ENCODE results near the gene VWDE.

The VWDE gene

GRCh38 chr7:12290761-12291160 is 112.9 kb downstream of the VWDE start:
- DNase-seq (ENCODE audit: low read depth): no peak

DNA sequence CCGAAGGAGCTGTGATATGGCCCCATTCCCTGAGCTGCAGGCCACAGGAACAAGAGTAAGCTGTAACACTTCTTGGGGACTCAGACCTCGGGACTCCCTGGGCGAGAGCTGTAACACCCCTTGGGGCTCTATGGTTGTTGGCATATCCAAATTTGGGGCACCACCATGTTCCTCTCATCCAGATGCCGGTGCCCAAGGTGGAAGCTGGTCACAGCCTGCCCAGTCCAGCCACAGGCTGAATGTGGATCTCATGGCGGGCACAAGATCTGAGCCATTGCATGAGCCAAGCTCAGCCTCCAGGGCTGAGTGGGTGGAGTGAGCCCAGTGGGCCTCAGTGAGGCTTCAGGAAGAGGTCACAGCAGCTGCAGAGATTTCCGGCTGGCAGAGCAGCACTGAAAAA is 113.7 kb downstream of the VWDE start:
- DNase-seq (ENCODE audit: low read depth): no peak

DNA sequence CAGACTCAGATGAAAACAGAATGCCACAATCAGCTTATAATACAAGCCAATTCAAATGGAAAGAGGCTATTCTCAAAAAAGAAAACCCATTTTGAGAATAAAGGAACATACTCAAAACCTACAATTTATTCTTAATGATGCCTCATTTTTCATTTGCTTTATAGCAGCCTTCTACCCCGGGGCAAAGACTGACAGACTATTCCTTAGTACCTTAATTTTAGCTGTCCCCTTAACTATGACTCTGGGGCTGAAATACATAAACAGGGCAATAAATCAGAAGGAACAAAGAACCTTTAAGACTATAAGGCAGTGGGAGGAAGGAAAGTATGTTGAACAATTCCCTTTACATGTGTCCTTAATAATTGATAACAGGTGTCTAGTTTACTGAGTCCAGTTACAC is 115.8 kb downstream of the VWDE start:
- peak; percentile 18 for DNase-seq (ENCODE audit: low read depth)

DNA sequence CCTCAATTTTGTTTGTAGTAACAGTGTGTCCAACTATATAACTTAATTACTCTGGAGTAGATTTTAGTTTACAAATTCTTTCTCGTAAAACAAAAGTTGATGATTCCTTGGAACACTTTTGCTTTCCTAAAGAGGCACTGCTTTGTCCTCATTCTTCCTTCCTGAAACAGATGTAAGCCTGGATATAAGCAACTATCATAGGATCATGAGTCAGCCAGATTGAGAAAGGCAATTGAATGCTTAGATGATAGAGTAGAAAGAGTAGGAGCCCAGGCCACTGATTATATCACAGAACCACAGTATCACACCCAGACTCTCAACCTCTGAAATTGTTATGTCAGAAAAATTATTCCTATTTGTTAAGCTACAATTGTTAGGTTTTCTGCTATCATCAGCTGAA is 122.6 kb downstream of the VWDE start:
- peak; percentile 27 for DNase-seq (ENCODE audit: low read depth)
